Esophagus muscularis mucosa (tissue), 4 donors: ENCODE measurements around the gene ANKRD35. TPM values are rescaled to one million over a fixed set of nuclear protein-coding genes. Genes with fewer than 3 reads are reported as not detected.
"Not testable (repeated sequence)": the region's sequence is repeated elsewhere in the genome, so short reads cannot be mapped to it uniquely, and the experiment has no call there.

Experiments used
- DNase-seq: peaks from one replicate; pipeline ENCODE4 v3.0.0-alpha.2; 2017; ENCODE audit errors: extremely low spot score
- H3K27ac ChIP-seq, 4 donors: fragments of 200-600 bp; sonication (generic); replicated peaks in 1 of 4; 1 replicate in 3 of 4; 2 replicates in 1 of 4; pipeline ENCODE4 v1.5.1; 2016 to 2019; ENCODE audit warnings: mild to moderate bottlenecking in 1 of 4
- H3K27me3 ChIP-seq, 4 donors: fragments of 200-600 bp; sonication (generic); one replicate each; pipeline versions ENCODE4 v1.5.1 to v1.6.0; 2016 to 2019
- H3K36me3 ChIP-seq, 4 donors: fragments of 200-600 bp; sonication (generic); one replicate each; pipeline ENCODE4 v1.5.1; 2016 to 2019
- H3K4me1 ChIP-seq, 4 donors: fragments of 200-600 bp; sonication (generic); one replicate each; pipeline ENCODE4 v1.5.1; 2016 to 2019
- H3K4me3 ChIP-seq, 4 donors: fragments of 200-600 bp; sonication (generic); 1 replicate in 2 of 4; 2 replicates in 2 of 4; pipeline ENCODE4 v1.5.1; 2016 to 2019; ENCODE audit warnings: mild to moderate bottlenecking in 4 of 4, moderate library complexity in 1 of 4
- H3K9me3 ChIP-seq, 4 donors: fragments of 200-600 bp; sonication (generic); 1 replicate in 3 of 4; 2 replicates in 1 of 4; pipeline ENCODE4 v1.5.1; 2016 to 2019
- EP300 ChIP-seq: sonication (generic); formaldehyde crosslinking; IDR thresholded peaks from one replicate; pipeline ENCODE4 v1.6.1; 2017; ENCODE audit warnings: antibody characterized with exemption
- POLR2A ChIP-seq: fragments of 450-650 bp; IDR thresholded peaks from one replicate; pipeline ENCODE4 v1.6.1; 2017; ENCODE audit warnings: antibody characterized with exemption, moderate library complexity, mild to moderate bottlenecking, low read depth
- POLR2AphosphoS5 ChIP-seq, 2 donors: sonication (generic); formaldehyde crosslinking; IDR thresholded peaks; one replicate each; pipeline ENCODE4 v1.6.1; 2017; ENCODE audit warnings: antibody characterized with exemption in 2 of 2
- WGBS: methylation state at CpG from one replicate; pipeline ENCODE4 v1.1.5; 2018; 5-methylcytosine and 5-hydroxymethylcytosine counted together
- intact Hi-C: fragments of 100-400 bp; cut with DNase I; formaldehyde crosslinking; loops from one replicate; pipeline ENCODE4 v1.15.1; 2023
- total RNA-seq, 4 donors: library from RNA; depleted of rRNA; stranded (reverse); fragments of >200 nt; gene quantifications; one replicate each; pipeline versions ENCODE4 v1.1.0 to v1.2.1, GENCODE V29; 2016
- TF ChIP-seq, protein P1 (sequence below), 3 experiments: fragments of 200-600 bp in 2 of 3; fragments of 450-650 bp in 1 of 3; sonication (generic) in 2 of 3; IDR thresholded peaks; one replicate each; pipeline ENCODE4 v1.5.1; 2017 to 2019; ENCODE audit warnings: antibody characterized with exemption in 3 of 3, mild to moderate bottlenecking in 2 of 3, moderate library complexity in 1 of 3

The ANKRD35 gene
- total RNA-seq = 10 to 100 TPM in 2 of 4 donors, 1 to 10 TPM in 2; 4.0 to 11.1 (median 8.4) TPM

DNA sequence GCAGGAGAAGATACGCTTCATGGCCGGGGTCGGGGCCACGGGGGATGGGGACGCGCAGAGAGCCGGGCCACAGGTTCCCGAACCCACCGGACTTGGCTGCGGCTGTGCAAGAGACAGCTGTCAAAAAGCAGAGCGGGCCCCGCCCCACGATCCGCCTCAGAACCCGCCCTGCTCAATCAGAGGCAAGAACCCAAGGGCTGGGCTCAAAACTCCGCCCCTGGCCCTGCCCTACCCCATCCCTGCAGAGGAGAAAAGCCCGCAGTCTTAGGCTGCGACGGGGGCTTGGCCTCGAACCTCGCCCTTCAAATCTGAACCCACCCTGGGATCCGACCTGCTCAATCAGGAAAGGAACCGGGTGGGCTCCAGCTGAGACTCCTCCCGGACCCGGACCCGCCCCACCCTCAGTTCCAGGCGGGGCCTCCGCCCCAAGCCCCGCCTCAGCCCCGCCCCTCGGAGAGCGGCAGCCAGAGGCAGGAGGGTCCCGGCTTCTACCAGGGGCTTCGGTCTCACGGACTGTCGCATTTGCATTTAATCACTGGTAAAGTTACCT lies at the start of gene ANKRD35:
TSS of gene ANKRD35 (minus strand) at position 129 of the 550 bp plus-strand sequence. CDS start at position 21, 108 bp downstream.
- Histone ChIP-seq H3K4me3 (peak within 1 kb of the TSS; percentile 65 to 75 (median 68)), H3K4me1 (peaks cover 14 to 21% (median 15%) of the 10 kb centered on the region in 4 donors), H3K9me3 (no peaks in the 10 kb centered on the region), H3K27me3 (no peaks in the 10 kb centered on the region), H3K27ac (peak within 1 kb of the TSS in 3 of 4 donors; percentile 28 to 48 (median 30)), H3K36me3 (no peaks in the 10 kb centered on the region)
- peak; percentile 95 for DNase-seq
- 0% methylated on average over 10 of the region's 36 CpGs for WGBS
- intact Hi-C loops = no loop called here
- no peak for TF ChIP-seq EP300
- TF ChIP-seq, protein P1, sequence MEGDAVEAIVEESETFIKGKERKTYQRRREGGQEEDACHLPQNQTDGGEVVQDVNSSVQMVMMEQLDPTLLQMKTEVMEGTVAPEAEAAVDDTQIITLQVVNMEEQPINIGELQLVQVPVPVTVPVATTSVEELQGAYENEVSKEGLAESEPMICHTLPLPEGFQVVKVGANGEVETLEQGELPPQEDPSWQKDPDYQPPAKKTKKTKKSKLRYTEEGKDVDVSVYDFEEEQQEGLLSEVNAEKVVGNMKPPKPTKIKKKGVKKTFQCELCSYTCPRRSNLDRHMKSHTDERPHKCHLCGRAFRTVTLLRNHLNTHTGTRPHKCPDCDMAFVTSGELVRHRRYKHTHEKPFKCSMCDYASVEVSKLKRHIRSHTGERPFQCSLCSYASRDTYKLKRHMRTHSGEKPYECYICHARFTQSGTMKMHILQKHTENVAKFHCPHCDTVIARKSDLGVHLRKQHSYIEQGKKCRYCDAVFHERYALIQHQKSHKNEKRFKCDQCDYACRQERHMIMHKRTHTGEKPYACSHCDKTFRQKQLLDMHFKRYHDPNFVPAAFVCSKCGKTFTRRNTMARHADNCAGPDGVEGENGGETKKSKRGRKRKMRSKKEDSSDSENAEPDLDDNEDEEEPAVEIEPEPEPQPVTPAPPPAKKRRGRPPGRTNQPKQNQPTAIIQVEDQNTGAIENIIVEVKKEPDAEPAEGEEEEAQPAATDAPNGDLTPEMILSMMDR (IDR thresholded peaks at IDR 0.05) = no peak
- TF ChIP-seq POLR2AphosphoS5 (IDR thresholded peaks at IDR 0.05) = no peak
- TF ChIP-seq POLR2A = no peak

GRCh38 chr1:145932522-145933009 lies 46.9 kb upstream of the ANKRD35 start:
- H3K27me3 ChIP-seq, H3K4me3 ChIP-seq, intact Hi-C loops, DNase-seq, H3K27ac ChIP-seq, H3K9me3 ChIP-seq: not testable (repeated sequence)
- WGBS = 50% methylated on average over 6 of the region's 9 CpGs
- Histone ChIP-seq H3K36me3 (peaks cover 25 to 72% (median 55%) of the 10 kb centered on the region in 4 donors), H3K4me1 (peaks cover 0 to 12% (median 10%) of the 10 kb centered on the region in 4 donors)

DNA sequence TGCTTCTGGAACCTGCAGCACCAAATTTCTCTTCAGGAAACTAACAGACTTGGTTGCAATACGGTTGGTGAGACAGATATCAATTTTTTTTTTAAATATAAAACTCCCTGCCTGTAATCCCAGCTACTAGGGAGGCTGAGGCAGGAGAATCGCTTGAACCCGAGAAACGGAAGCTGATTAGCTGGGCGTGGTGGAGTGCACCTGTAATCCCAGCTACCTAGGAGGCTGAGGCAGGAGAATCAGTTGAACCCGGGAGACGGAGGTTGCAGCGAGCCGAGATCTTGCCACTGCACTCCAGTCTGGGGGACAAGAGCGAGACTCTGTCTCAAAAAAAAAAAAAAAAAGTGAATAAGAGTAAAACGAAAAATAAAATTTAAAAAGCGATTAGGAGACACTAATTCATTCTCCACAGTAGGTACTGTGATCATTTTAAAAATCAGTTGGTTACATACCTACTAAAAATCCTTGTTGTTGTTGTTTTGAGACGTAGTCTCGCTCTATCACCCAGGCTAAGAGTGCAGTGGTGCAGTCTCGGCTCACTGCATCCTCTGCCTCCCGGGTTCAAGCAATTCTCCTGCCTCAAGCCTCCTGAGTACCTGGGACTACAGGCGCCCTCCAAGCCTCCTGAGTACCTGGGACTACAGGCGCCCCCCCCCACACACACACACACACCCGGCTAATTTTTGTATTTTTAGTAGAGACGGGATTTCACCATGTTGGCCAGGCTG lies 42.4 kb upstream of the ANKRD35 start:
- TF ChIP-seq, protein P1 (IDR thresholded peaks at IDR 0.05) = no peak
- TF ChIP-seq EP300 (no peak), POLR2AphosphoS5 (IDR thresholded peaks at IDR 0.05) (no peak), POLR2A (no peak)
- Histone ChIP-seq H3K9me3 (no peaks in the 10 kb centered on the region), H3K36me3 (peaks cover 0 to 52% (median 24%) of the 10 kb centered on the region in 4 donors), H3K27ac (peak overlapping the region; percentile 87 to 96 (median 94)), H3K27me3 (no peaks in the 10 kb centered on the region), H3K4me3 (peak overlapping the region; percentile 71 to 85 (median 77)), H3K4me1 (peaks cover 10 to 25% (median 23%) of the 10 kb centered on the region in 4 donors)
- no peak for DNase-seq
- intact Hi-C loops = loop anchor here (5.0 kb wide), 1 partner anchor 34 kb away; the partner anchor contains the start of genes ANKRD34A and POLR3GL
- WGBS = 63% methylated on average over 20 of the region's 20 CpGs

GRCh38 chr1:145927063-145927886 lies 41.6 kb upstream of the ANKRD35 start, which contains the start of gene RBM8A:
Gene RBM8A (minus strand): TSS chr1:145927484. CDS start chr1:145927426, 58 bp downstream.
- 2% methylated on average over 40 of the region's 41 CpGs for WGBS
- no peaks in the 10 kb centered on the region for H3K27me3 ChIP-seq
- peak within 1 kb of the TSS; percentile 87 to 96 (median 94) for H3K27ac ChIP-seq
- H3K36me3 ChIP-seq = peaks cover 0 to 49% (median 20%) of the 10 kb centered on the region in 4 donors
- H3K9me3 ChIP-seq = no peaks in the 10 kb centered on the region
- peak within 1 kb of the TSS; percentile 71 to 85 (median 77) for H3K4me3 ChIP-seq
- TF ChIP-seq POLR2A (peak; percentile 97), EP300 (no peak), POLR2AphosphoS5 (IDR thresholded peaks at IDR 0.05) (peak; percentile 100)
- TF ChIP-seq, protein P1 (IDR thresholded peaks at IDR 0.05) = peak; percentile 67 to 81 (median 69)
- intact Hi-C loops = loop anchor here (5.0 kb wide), 1 partner anchor 35 kb away; the partner anchor contains the start of genes ANKRD34A and POLR3GL
- peaks cover 10 to 25% (median 23%) of the 10 kb centered on the region in 4 donors for H3K4me1 ChIP-seq
- peak; percentile 99 for DNase-seq
